Upper lobe of right lung (tissue), 1 donor: ENCODE results near the gene TRIM63. TPM values are rescaled to one million over a fixed set of nuclear protein-coding genes. Genes with fewer than 3 reads are reported as not detected.

Source experiments
- ATAC-seq: fragments of 200-7000 bp; cut with Tn5 transposase; one replicate; pipeline ENCODE4 v1.9.1; 2020; ENCODE audit warnings: mild to moderate bottlenecking, moderate library complexity
- DNase-seq: peaks from one replicate; pipeline ENCODE4 v3.0.0-alpha.2; 2020
- H3K27ac ChIP-seq: fragments of 200-600 bp; one replicate; pipeline ENCODE4 v1.8.0; 2022
- H3K27me3 ChIP-seq: fragments of 200-600 bp; one replicate; pipeline ENCODE4 v1.8.0; 2022; ENCODE audit warnings: mild to moderate bottlenecking
- H3K36me3 ChIP-seq: fragments of 200-600 bp; one replicate; pipeline ENCODE4 v1.8.0; 2022
- H3K4me1 ChIP-seq: fragments of 200-600 bp; one replicate; pipeline ENCODE4 v1.8.0; 2022
- H3K4me3 ChIP-seq: fragments of 200-600 bp; one replicate; pipeline ENCODE4 v1.8.0; 2022; ENCODE audit warnings: mild to moderate bottlenecking
- H3K9me3 ChIP-seq: fragments of 200-600 bp; one replicate; pipeline ENCODE4 v1.8.0; 2022
- CTCF ChIP-seq: fragments of 200-600 bp; IDR thresholded peaks from one replicate; pipeline ENCODE4 v1.8.0; 2022; ENCODE audit warnings: antibody characterized with exemption
- intact Hi-C: fragments of 100-400 bp; cut with DNase I; formaldehyde crosslinking; loops from one replicate; pipeline ENCODE4 v1.11.0; 2022
- total RNA-seq: library from RNA; stranded (reverse); fragmentation: NEBNext Ultra II Directional; extraction: Animal tissue kit (Norgen Biotek cat#: 25700); gene quantifications from one replicate; pipeline ENCODE4 v1.2.1, GENCODE V29; 2021
- donor health status: DM: no; HTN: yes; CAD: no; lungs with severe emphysema.

Gene TRIM63
- total RNA-seq, 1 donor from 2014 or later, result 0.46 TPM

DNA sequence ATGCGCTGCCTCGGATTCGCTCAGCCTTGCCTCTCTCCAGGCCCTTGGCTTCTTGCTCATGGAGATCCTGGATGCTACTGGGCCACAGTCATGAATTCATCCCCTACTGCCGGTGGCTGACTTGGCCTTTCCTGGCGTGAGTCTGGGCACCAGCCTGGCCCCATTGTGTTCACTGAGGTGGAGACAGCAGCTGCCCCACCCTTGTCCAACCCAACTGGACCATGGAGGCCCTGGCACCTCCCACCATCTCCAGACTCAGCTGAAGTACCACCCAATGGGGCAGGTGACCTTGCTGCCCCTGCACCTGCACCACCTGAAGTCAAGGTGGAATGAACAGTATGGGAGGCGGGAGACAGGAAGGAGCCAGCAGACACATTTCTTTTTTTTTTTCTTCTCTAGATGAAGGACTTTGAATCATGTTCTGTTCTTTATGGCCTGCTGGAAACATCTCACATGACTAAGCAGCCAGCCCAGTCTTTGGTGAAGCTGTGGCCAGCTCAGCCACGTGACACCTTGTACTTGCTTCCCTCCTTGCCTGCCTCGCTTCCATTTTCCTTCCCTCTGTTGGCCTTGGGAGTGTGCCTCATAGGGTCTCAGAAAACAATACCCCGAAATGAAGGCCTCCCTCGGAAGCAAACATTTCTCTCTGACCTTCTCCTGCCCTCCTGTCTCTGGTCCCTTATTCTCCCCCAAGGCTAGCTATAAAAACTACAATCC is 17.7 kb downstream of the TRIM63 start:
- Histone ChIP-seq H3K27me3 (peaks cover 53% of the 10 kb centered on the region), H3K4me3 (no peak overlapping the region), H3K4me1 (peaks cover 6% of the 10 kb centered on the region), H3K27ac (no peak overlapping the region), H3K36me3 (no peaks in the 10 kb centered on the region), H3K9me3 (no peaks in the 10 kb centered on the region)
- peak; percentile 25 for ATAC-seq
- no peak for DNase-seq
- no peak for TF ChIP-seq CTCF
- intact Hi-C loops, result no loop called here

GRCh38 chr1:26047278-26047874 is 20.1 kb downstream of the TRIM63 start:
- intact Hi-C loops, result no loop called here
- no peak overlapping the region for H3K4me3 ChIP-seq
- no peak for TF ChIP-seq CTCF
- H3K36me3 ChIP-seq, result no peaks in the 10 kb centered on the region
- H3K9me3 ChIP-seq, result no peaks in the 10 kb centered on the region
- no peak overlapping the region for H3K27ac ChIP-seq
- peaks cover 6% of the 10 kb centered on the region for H3K4me1 ChIP-seq
- ATAC-seq (no peak), DNase-seq (no peak)
- peaks cover 63% of the 10 kb centered on the region for H3K27me3 ChIP-seq

DNA sequence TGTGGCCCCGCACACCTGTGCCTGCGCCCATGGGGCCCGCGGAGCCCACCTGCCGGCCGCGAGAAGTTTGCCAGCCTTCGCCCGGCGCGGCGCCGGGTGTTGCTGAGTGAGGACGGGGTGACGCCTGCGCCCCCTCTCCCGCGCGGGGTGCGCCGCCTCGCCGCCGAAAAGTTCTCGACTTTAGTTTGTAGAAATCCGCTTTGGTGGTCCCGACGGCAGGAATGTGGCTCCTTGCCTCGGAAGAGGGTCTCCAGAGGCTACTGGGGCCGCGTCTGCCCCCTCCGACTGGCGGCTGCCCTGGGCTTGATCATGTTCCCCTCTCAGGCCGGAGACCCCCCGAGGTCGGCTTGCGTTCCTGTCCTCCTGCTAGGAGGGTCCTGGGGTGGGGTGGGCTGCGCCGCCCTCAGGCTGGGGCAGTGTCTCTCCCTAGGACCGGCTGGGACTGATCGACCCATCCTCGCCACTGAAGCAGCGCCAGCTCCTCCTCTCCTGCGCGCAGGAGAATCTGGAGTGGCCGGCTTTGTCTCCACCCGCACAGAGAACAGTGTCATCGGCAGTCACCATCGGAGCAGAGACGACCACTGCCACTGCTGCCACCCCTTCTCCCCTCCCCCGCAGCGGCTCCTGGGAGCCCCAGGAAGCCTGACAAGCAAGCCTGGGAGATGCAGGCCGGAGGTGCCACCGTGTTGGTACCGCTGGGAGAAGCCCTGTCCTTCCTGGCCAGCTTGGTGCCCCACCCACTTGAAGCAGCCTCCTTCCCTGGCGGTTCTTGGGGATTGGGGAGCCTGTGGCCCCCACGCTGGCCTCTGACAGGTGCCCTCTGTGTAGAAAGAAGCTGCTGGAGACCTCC is 21.0 kb downstream of the TRIM63 start:
- no peak overlapping the region for H3K27ac ChIP-seq
- no peak for ATAC-seq
- peaks cover 65% of the 10 kb centered on the region for H3K27me3 ChIP-seq
- H3K9me3 ChIP-seq, result no peaks in the 10 kb centered on the region
- peaks cover 6% of the 10 kb centered on the region for H3K4me1 ChIP-seq
- DNase-seq, result no peak
- no peak for TF ChIP-seq CTCF
- H3K4me3 ChIP-seq, result no peak overlapping the region
- intact Hi-C loops, result no loop called here
- H3K36me3 ChIP-seq, result no peaks in the 10 kb centered on the region

- no peak for TF ChIP-seq CTCF
- H3K27me3 ChIP-seq, result peaks cover 61% of the 10 kb centered on the region
- no peaks in the 10 kb centered on the region for H3K9me3 ChIP-seq
- no peaks in the 10 kb centered on the region for H3K36me3 ChIP-seq
- ATAC-seq (peak; percentile 20), DNase-seq (no peak)
- intact Hi-C loops, result no loop called here
- no peak within 1 kb of the TSS for H3K4me3 ChIP-seq
- no peak within 1 kb of the TSS for H3K27ac ChIP-seq
- peaks cover 6% of the 10 kb centered on the region for H3K4me1 ChIP-seq
Measured at GRCh38 chr1:26045722-26046245, 21.6 kb downstream of the TRIM63 start, which contains the start of gene SLC30A2. Gene SLC30A2 (minus strand): TSS chr1:26046118. CDS start chr1:26045896, 222 bp downstream.

GRCh38 chr1:26044971-26045721 is 22.3 kb downstream of the TRIM63 start:
- Histone ChIP-seq H3K27ac (no peak overlapping the region), H3K4me3 (no peak overlapping the region), H3K4me1 (peaks cover 6% of the 10 kb centered on the region), H3K9me3 (no peaks in the 10 kb centered on the region), H3K36me3 (no peaks in the 10 kb centered on the region), H3K27me3 (peaks cover 61% of the 10 kb centered on the region)
- DNase-seq (no peak), ATAC-seq (peak; percentile 8)
- TF ChIP-seq CTCF, result no peak
- intact Hi-C loops, result no loop called here
